ENCODE results near the gene FADD. TPM values are rescaled to one million over a fixed set of nuclear protein-coding genes. Genes with fewer than 3 reads are reported as not detected.

Gene FADD
- total and polyA plus RNA-seq, 2 donors (not counting 3 experiments of a cell fraction or from before 2014, with no cell fraction given): 35.4 to 45.1 TPM

- ChIA-PET CTCF (interaction anchor here (1.5 to 2.7 kb wide), 2 partner anchors 9 to 272 kb away, joined by 5 to 12 read pairs; no protein-coding TSS in a partner anchor), POLR2A (no interaction called here)
- H3K9me3 ChIP-seq (replicated peaks; ENCODE audit: control insufficient read depth, insufficient read depth, low read length): no peaks in the 10 kb centered on the region
- no peak for TF ChIP-seq POLR2A (IDR thresholded peaks at IDR 0.05; ENCODE audit: low read depth, low read length)
- no peak for TF ChIP-seq EZH2 (IDR thresholded peaks at IDR 0.05; ENCODE audit: borderline replicate concordance, low read depth, low read length, severe bottlenecking)
- TF ChIP-seq, protein P1, sequence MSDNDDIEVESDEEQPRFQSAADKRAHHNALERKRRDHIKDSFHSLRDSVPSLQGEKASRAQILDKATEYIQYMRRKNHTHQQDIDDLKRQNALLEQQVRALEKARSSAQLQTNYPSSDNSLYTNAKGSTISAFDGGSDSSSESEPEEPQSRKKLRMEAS (IDR thresholded peaks at IDR 0.05; ENCODE audit: insufficient read depth, insufficient read length): no peak
- no peak for TF ChIP-seq FOS (IDR thresholded peaks at IDR 0.05; ENCODE audit: borderline replicate concordance, insufficient read depth, low read length)
- TF ChIP-seq POLR2AphosphoS5 (IDR thresholded peaks at IDR 0.05; ENCODE audit: insufficient read depth, low read depth, low read length): no peak
- TF ChIP-seq, protein P2, sequence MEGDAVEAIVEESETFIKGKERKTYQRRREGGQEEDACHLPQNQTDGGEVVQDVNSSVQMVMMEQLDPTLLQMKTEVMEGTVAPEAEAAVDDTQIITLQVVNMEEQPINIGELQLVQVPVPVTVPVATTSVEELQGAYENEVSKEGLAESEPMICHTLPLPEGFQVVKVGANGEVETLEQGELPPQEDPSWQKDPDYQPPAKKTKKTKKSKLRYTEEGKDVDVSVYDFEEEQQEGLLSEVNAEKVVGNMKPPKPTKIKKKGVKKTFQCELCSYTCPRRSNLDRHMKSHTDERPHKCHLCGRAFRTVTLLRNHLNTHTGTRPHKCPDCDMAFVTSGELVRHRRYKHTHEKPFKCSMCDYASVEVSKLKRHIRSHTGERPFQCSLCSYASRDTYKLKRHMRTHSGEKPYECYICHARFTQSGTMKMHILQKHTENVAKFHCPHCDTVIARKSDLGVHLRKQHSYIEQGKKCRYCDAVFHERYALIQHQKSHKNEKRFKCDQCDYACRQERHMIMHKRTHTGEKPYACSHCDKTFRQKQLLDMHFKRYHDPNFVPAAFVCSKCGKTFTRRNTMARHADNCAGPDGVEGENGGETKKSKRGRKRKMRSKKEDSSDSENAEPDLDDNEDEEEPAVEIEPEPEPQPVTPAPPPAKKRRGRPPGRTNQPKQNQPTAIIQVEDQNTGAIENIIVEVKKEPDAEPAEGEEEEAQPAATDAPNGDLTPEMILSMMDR (IDR thresholded peaks at IDR 0.05; ENCODE audit: extremely low read depth in 1 of 2, insufficient read depth in 1 of 2, low read depth in 1 of 2, low read length in 2 of 2): no peak
- no peak for TF ChIP-seq GATA2 (IDR thresholded peaks at IDR 0.05; ENCODE audit: insufficient read depth, insufficient read length, low read depth, low read length)
- no peak for TF ChIP-seq JUN (IDR thresholded peaks at IDR 0.05; ENCODE audit: borderline replicate concordance, insufficient read depth, insufficient read length, low read depth)
- no peak for TF ChIP-seq MYC (IDR thresholded peaks at IDR 0.05; ENCODE audit: low read depth, low read length)
- intact Hi-C loops (cut with micrococcal nuclease) (no loop called here), dilution Hi-C loops (cut with MboI; ENCODE audit: extremely low pct_ligation_motif_present, low sequenced_read_pairs) (loop anchor here (25.0 kb wide), 1 partner anchor 275 kb away; no protein-coding TSS in a partner anchor)
- H3K9me1 ChIP-seq (replicated peaks; ENCODE audit: control insufficient read depth, extremely low read depth, insufficient read depth, low read length): no peaks in the 10 kb centered on the region
- no peaks in the 10 kb centered on the region for H4K20me1 ChIP-seq (replicated peaks; ENCODE audit: control insufficient read depth, extremely low read depth, insufficient read depth, low read length)
- H3K4me1 ChIP-seq (ENCODE audit: control insufficient read depth, extremely low read depth, insufficient read depth, low read length): no peaks in the 10 kb centered on the region
- no peaks in the 10 kb centered on the region for H3K36me3 ChIP-seq (ENCODE audit: control insufficient read depth in 2 of 2, extremely low read depth in 1 of 2, insufficient read depth in 2 of 2, low read length in 2 of 2)
- no peak for DNase-seq (ENCODE audit: low read depth, low spot score)
- no peak overlapping the region for H3K4me2 ChIP-seq (ENCODE audit: insufficient read depth, low read length)
- no peaks in the 10 kb centered on the region for H3K27me3 ChIP-seq (ENCODE audit: control insufficient read depth in 2 of 2, insufficient read depth in 2 of 2, low read length in 2 of 2)
- no peak overlapping the region for H3K9ac ChIP-seq (replicated peaks; ENCODE audit: extremely low read depth, insufficient read depth, low read length)
- H2AFZ ChIP-seq (ENCODE audit: low read depth, low read length): no peak overlapping the region
- FAIRE-seq: no peak
- no peak overlapping the region for H3K27ac ChIP-seq (ENCODE audit: insufficient read depth, low read depth, low read length)
- H3K79me2 ChIP-seq (ENCODE audit: control insufficient read depth, insufficient read depth, low read length): no peaks in the 10 kb centered on the region
- H3K4me3 ChIP-seq (replicated peaks in 1 of 3; ENCODE audit: insufficient read depth in 1 of 3, low read depth in 1 of 3, low read length in 3 of 3): no peak overlapping the region
- no TSS peak for BruUV-seq (replicated peaks)
These were observed 16.2 kb upstream of the FADD start for GRCh38 chr11:70186936-70187335.

Data from endothelial cell of umbilical vein (primary cell).